B cell (primary cell): ENCODE data around the gene MYOF. TPM values are rescaled to one million over a fixed set of nuclear protein-coding genes. Genes with fewer than 3 reads are reported as not detected.

Experiments used
- ATAC-seq: fragments of 200-7000 bp; cut with Tn5 transposase; one replicate; pipeline ENCODE4 v1.10.0; 2021; ENCODE audit warnings: low read depth, mild to moderate bottlenecking, moderate number of reproducible peaks, moderate library complexity
- CTCF ChIA-PET: fragments of 350-600 bp; sonication (Branson Sonifier 250); formaldehyde crosslinking; loops from one replicate; lab custom pipeline; 2021; ENCODE audit warnings: antibody characterized with exemption, inconsistent platforms; lab: Charles Lee
- POLR2A ChIA-PET: fragments of 350-600 bp; sonication (Branson Sonifier 250); formaldehyde crosslinking; loops from one replicate; lab custom pipeline; 2021; ENCODE audit warnings: antibody characterized with exemption; lab: Charles Lee
- DNase-seq: peaks from one replicate; pipeline ENCODE4 v3.0.0; 2013
- H2AFZ ChIP-seq: 2 replicates; pipeline ENCODE4 v1.6.1; 2012; ENCODE audit warnings: mild to moderate bottlenecking, low read depth, low read length; ENCODE audit not compliant: insufficient read depth, poor library complexity, severe bottlenecking
- H3K27ac ChIP-seq, 2 donors: 1 replicate in 1 of 2; 2 replicates in 1 of 2; pipeline ENCODE4 v1.5.1; 2012 to 2013; ENCODE audit warnings: low read length in 2 of 2, mild to moderate bottlenecking in 2 of 2, moderate library complexity in 1 of 2
- H3K27me3 ChIP-seq, 4 experiments: fragments of 200-600 bp in 1 of 4; sonication (generic) in 1 of 4; replicated peaks in 1 of 4; 1 replicate in 2 of 4; 2 replicates in 2 of 4; pipeline versions ENCODE4 v1.6.1 to v1.7.0; 2013 to 2016; ENCODE audit warnings: low read length in 3 of 4, mild to moderate bottlenecking in 2 of 4, mixed read lengths in 1 of 4, moderate library complexity in 1 of 4; ENCODE audit not compliant: insufficient read depth in 4 of 4, control insufficient read depth in 3 of 4; ENCODE audit errors: control extremely low read depth in 1 of 4
- H3K36me3 ChIP-seq, 2 experiments: replicated peaks in 1 of 2; 1 replicate in 1 of 2; 2 replicates in 1 of 2; pipeline versions ENCODE4 v1.6.1 to v1.7.1; 2013; ENCODE audit warnings: low read length in 1 of 2; ENCODE audit not compliant: insufficient read depth in 2 of 2, control insufficient read depth in 1 of 2; ENCODE audit errors: control extremely low read depth in 1 of 2, extremely low read depth in 1 of 2
- H3K4me1 ChIP-seq, 2 donors: fragments of 200-600 bp in 1 of 2; sonication (generic) in 1 of 2; 1 replicate in 1 of 2; 2 replicates in 1 of 2; pipeline versions ENCODE4 v1.5.1 to v1.6.1; 2013 to 2017; ENCODE audit warnings: low read length in 2 of 2; ENCODE audit not compliant: control insufficient read depth in 2 of 2, insufficient read depth in 2 of 2
- H3K4me2 ChIP-seq: replicated peaks from 2 replicates; pipeline ENCODE3; 2012; ENCODE audit warnings: mild to moderate bottlenecking, low read depth, low read length; ENCODE audit not compliant: poor library complexity, severe bottlenecking
- H3K4me3 ChIP-seq, 5 experiments: fragments of 200-600 bp in 1 of 5; sonication (generic) in 1 of 5; 1 replicate in 3 of 5; 2 replicates in 2 of 5; pipeline versions ENCODE4 v1.5.1 to v1.7.0; 2011 to 2016; ENCODE audit warnings: low read length in 4 of 5, mild to moderate bottlenecking in 4 of 5, low read depth in 2 of 5, control low read depth in 1 of 5, moderate library complexity in 1 of 5; ENCODE audit not compliant: insufficient read depth in 1 of 5; ENCODE audit errors: control extremely low read depth in 1 of 5, extremely low read depth in 1 of 5
- H3K79me2 ChIP-seq: fragments of 200-600 bp; sonication (generic); one replicate; pipeline ENCODE4 v1.6.0; 2016; ENCODE audit warnings: low read length; ENCODE audit not compliant: control insufficient read depth, insufficient read depth
- H3K9ac ChIP-seq: fragments of 200-600 bp; sonication (generic); 2 replicates; pipeline ENCODE4 v1.6.1; 2017; ENCODE audit warnings: mild to moderate bottlenecking, low read length, moderate library complexity
- H3K9me3 ChIP-seq, 3 donors: one replicate each; pipeline versions ENCODE4 v1.6.1 to v1.7.1; 2013; ENCODE audit warnings: low read length in 2 of 3; ENCODE audit not compliant: control insufficient read depth in 2 of 3, insufficient read depth in 1 of 3; ENCODE audit errors: control extremely low read depth in 1 of 3
- H4K20me1 ChIP-seq: 2 replicates; pipeline ENCODE4 v1.6.0; 2012; ENCODE audit warnings: mild to moderate bottlenecking, low read length; ENCODE audit not compliant: insufficient read depth, control insufficient read depth, poor library complexity, severe bottlenecking
- H3K27ac Mint-ChIP-seq: one replicate; pipeline ENCODE4 v1.8.0; 2021; ENCODE audit warnings: mixed read lengths
- H3K27me3 Mint-ChIP-seq: one replicate; pipeline ENCODE4 v1.8.0; 2021; ENCODE audit warnings: mixed read lengths
- H3K4me1 Mint-ChIP-seq: one replicate; pipeline ENCODE4 v1.8.0; 2021; ENCODE audit warnings: mixed read lengths
- H3K4me3 Mint-ChIP-seq: one replicate; pipeline ENCODE4 v1.8.0; 2021; ENCODE audit warnings: mixed read lengths
- H3K9me3 Mint-ChIP-seq: one replicate; pipeline ENCODE4 v1.8.0; 2022; ENCODE audit warnings: mixed read lengths; ENCODE audit not compliant: insufficient read depth
- EZH2 ChIP-seq: IDR thresholded peaks from 2 replicates; pipeline ENCODE4 v1.6.1; 2012; ENCODE audit warnings: borderline replicate concordance, low read depth, mild to moderate bottlenecking, moderate library complexity, low read length; ENCODE audit not compliant: insufficient read depth, poor library complexity, severe bottlenecking
- WGBS: methylation state at CpG from one replicate; pipeline ENCODE4 v1.1.5; 2013; ENCODE audit warnings: missing lambda C conversion rate; ENCODE audit not compliant: insufficient coverage; 5-methylcytosine and 5-hydroxymethylcytosine counted together
- intact Hi-C: fragments of 100-400 bp; cut with micrococcal nuclease; formaldehyde crosslinking; loops from one replicate; pipeline ENCODE4 v1.10.0; 2022
- polyA plus RNA-seq: library from polyadenylated mRNA; depleted of rRNA; stranded (reverse); fragments of >200 nt; gene quantifications from 2 replicates; pipeline ENCODE4 v1.2.3, GENCODE V29; 2012
- total RNA-seq, 2 donors: library from RNA; stranded (reverse); fragments of 120-200 nt in 1 of 2; gene quantifications; 1 replicate in 1 of 2; 2 replicates in 1 of 2; pipeline versions ENCODE4 v1.2.3 to v1.2.4, GENCODE V29; 2013 to 2022
- TF ChIP-seq, protein P1 (sequence below): fragments of 200-600 bp; IDR thresholded peaks from one replicate; pipeline ENCODE4 v1.8.0; 2022; ENCODE audit warnings: antibody characterized with exemption, mild to moderate bottlenecking

The MYOF gene
- total and polyA plus RNA-seq, 2 donors (not counting 1 experiment from before 2014, with no cell fraction given) = 0.07 to 0.18 TPM

- 90% methylated on average over 3 of the region's 3 CpGs for WGBS
- H3K9me3 Mint-ChIP-seq = no peaks in the 10 kb centered on the region
- peaks cover 14% of the 10 kb centered on the region for H3K27me3 Mint-ChIP-seq
- H3K4me3 Mint-ChIP-seq = no peak overlapping the region
- peaks cover 0 to under 1% (median 0%) of the 10 kb centered on the region in 4 experiments for H3K27me3 ChIP-seq
- DNase-seq (no peak), ATAC-seq (no peak)
- intact Hi-C loops = no loop called here
- no peaks in the 10 kb centered on the region for H3K4me1 Mint-ChIP-seq
- H3K9me3 ChIP-seq = no peaks in the 10 kb centered on the region
- POLR2A ChIA-PET = no interaction called here
- TF ChIP-seq, protein P1, sequence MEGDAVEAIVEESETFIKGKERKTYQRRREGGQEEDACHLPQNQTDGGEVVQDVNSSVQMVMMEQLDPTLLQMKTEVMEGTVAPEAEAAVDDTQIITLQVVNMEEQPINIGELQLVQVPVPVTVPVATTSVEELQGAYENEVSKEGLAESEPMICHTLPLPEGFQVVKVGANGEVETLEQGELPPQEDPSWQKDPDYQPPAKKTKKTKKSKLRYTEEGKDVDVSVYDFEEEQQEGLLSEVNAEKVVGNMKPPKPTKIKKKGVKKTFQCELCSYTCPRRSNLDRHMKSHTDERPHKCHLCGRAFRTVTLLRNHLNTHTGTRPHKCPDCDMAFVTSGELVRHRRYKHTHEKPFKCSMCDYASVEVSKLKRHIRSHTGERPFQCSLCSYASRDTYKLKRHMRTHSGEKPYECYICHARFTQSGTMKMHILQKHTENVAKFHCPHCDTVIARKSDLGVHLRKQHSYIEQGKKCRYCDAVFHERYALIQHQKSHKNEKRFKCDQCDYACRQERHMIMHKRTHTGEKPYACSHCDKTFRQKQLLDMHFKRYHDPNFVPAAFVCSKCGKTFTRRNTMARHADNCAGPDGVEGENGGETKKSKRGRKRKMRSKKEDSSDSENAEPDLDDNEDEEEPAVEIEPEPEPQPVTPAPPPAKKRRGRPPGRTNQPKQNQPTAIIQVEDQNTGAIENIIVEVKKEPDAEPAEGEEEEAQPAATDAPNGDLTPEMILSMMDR = no peak
- TF ChIP-seq EZH2 = no peak
- no peak overlapping the region for H3K4me2 ChIP-seq
- H3K27ac ChIP-seq = no peak overlapping the region
- H3K9ac ChIP-seq = no peak overlapping the region
- no peaks in the 10 kb centered on the region for H3K36me3 ChIP-seq
- no peak overlapping the region for H2AFZ ChIP-seq
- no peak overlapping the region for H3K27ac Mint-ChIP-seq
- no peaks in the 10 kb centered on the region for H3K79me2 ChIP-seq
- H3K4me1 ChIP-seq = no peaks in the 10 kb centered on the region
- no peaks in the 10 kb centered on the region for H4K20me1 ChIP-seq
- H3K4me3 ChIP-seq = no peak overlapping the region
- CTCF ChIA-PET = no interaction called here
These were observed 148.0 kb downstream of the MYOF start for GRCh38 chr10:93334181-93334580.

DNA sequence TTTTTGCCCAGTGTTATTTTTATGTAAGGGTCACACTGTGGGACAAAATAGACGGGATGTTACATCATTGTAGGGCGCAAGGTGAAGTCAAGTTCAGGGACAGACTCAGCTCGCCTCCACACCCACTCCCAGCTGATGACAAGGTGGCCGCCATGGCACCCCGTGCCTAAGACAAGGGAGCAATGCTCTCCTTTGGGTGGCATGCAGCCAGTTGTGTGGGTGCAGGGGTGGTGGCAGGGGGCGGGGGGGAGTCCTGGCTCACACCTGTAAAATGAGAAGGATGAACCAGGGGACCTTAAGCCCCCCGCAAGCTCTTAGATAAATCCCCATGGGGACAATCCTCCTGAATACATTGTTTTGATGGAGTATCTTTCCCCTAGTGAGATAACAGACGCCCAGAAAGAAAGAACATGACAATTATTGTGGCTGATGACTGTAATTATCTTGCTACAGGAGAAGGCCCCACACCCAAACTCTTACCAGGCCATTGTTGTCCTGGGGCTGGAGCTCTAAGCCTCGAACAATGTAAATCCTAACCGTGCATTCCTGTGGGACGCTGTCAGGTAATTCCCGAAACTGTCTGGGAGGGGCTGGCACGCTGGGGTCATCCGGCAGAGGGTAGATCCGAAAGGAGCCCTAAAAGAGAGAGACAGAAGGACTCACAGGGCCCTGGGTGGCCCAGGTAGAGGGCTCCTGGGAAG lies 148.7 kb downstream of the MYOF start:
- no peak for DNase-seq
- Histone ChIP-seq H3K9ac (no peak overlapping the region), H3K27ac (no peak overlapping the region), H4K20me1 (no peaks in the 10 kb centered on the region), H3K36me3 (no peaks in the 10 kb centered on the region), H3K9me3 (no peaks in the 10 kb centered on the region), H3K4me3 (no peak overlapping the region), H3K4me1 (no peaks in the 10 kb centered on the region), H3K27me3 (peaks cover 0 to 3% (median 0%) of the 10 kb centered on the region in 4 experiments), H2AFZ (no peak overlapping the region), H3K79me2 (no peaks in the 10 kb centered on the region), H3K4me2 (no peak overlapping the region)
- Mint-ChIP-seq H3K4me3 (no peak overlapping the region), H3K4me1 (no peaks in the 10 kb centered on the region), H3K27ac (no peak overlapping the region), H3K9me3 (no peaks in the 10 kb centered on the region), H3K27me3 (peaks cover 10% of the 10 kb centered on the region)
- ChIA-PET POLR2A (no interaction called here), CTCF (no interaction called here)
- ATAC-seq = no peak
- intact Hi-C loops = no loop called here
- TF ChIP-seq, protein P1 = no peak
- no peak for TF ChIP-seq EZH2
- WGBS = 92% methylated on average over 10 of the region's 15 CpGs
